ENCODE data around the gene TANGO6.
"Not testable (repeated sequence)": the region's sequence is repeated elsewhere in the genome, so short reads cannot be mapped to it uniquely, and the experiment has no call there.

The TANGO6 gene

DNA sequence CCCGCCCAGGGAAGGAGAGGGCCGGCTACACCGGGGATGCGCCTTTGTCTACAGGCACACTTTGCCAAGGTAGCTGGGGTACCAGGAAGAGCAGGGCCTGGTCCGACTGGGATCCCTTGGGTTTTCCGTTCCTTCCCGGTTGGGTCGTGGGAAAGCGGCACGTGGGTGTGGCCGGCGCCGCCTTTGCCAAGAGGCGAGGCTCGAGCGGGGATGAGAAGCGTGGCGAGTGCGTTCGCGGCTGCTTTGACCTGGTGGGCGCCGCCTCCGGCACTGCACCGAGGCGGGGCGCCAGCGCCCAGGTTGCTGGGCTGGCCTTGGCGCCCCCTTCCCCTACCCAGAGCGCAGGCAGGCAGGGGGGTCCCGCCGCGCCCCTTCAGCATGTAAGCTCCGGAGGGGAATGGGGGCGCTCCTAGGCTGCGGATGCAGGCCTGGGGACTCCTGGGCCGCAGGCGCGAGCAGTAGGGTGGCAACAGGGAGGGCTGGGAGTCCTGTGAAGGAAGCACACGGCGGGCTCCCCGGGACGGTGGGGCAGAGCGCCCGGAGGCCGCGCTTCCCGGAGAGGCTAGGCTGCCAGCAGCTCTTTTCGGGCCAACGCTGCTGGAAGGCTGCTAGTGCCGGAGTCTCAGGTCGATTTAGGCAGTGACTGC lies 264.1 kb downstream of the TANGO6 start:
- no peak for DNase-seq

- DNase-seq = no peak
Measured at GRCh38 chr16:69108064-69108904, 265.0 kb downstream of the TANGO6 start.

GRCh38 chr16:69108905-69109252 lies 265.5 kb downstream of the TANGO6 start:
- DNase-seq = no peak

GRCh38 chr16:69109486-69110270 lies 266.3 kb downstream of the TANGO6 start:
- DNase-seq = no peak

- no peak for DNase-seq
Measured at GRCh38 chr16:69110406-69110805, 267.1 kb downstream of the TANGO6 start.

DNA sequence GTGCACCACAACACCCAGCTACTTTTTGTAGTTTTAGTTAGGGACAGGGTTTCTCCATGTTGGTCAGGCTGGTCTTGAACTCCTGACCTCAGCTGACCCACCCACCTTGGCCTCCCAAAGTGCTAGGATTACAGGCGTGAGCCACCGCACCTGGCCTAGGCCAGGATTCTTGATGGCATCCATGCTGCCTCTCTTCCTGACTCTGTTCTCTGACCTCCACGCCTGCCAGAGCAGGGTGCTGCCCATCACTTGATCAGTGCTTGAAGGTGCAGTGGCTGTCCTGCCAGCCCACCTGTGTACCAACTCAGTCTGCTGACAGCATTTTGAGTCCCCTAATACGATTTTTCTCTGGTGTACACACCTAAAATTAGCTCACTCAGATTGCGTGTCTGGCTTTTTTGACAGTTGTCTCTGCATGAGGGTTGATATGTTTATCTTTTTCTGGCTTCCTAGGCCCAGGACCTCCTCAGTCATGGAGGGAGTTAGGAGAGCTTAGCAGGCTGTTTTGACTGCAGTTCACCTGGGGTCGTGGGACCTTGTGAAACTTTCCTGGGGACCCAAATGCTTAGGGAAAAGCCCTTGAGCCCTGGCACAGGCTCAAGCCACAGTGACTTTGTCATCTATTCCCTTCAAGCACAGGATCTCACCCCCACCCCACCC lies 268.0 kb downstream of the TANGO6 start:
- DNase-seq = no peak

- no peak for DNase-seq
Measured at GRCh38 chr16:69111876-69112230, 268.5 kb downstream of the TANGO6 start.

- DNase-seq = no peak
Measured at GRCh38 chr16:69112285-69113129, 269.2 kb downstream of the TANGO6 start.

GRCh38 chr16:69113216-69113615 lies 269.9 kb downstream of the TANGO6 start:
- DNase-seq = no peak

GRCh38 chr16:69114346-69114975 lies 271.1 kb downstream of the TANGO6 start:
- DNase-seq = no peak

GRCh38 chr16:69114976-69115355 lies 271.6 kb downstream of the TANGO6 start:
- no peak for DNase-seq

GRCh38 chr16:69115361-69115760 lies 272.0 kb downstream of the TANGO6 start:
- DNase-seq = no peak

DNA sequence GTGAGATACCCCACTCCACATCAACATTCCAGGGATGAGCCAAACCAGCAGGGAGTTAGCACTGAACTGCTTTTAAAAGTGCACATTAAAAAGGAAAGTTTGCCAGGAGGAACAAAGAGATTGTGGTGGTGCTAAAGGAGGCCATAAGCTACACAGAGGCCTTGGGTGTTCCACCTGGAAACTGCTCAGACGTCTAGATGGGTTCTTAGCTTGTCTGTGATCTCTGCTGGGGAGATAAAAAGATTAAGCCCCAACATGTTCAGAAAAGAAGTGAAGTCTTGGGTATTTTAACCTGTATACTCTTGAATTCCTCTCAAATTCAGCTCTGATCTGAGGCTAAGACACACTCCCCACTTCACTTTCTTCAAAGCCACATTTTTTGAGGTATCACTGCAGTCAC lies 272.5 kb downstream of the TANGO6 start:
- no peak for DNase-seq

DNA sequence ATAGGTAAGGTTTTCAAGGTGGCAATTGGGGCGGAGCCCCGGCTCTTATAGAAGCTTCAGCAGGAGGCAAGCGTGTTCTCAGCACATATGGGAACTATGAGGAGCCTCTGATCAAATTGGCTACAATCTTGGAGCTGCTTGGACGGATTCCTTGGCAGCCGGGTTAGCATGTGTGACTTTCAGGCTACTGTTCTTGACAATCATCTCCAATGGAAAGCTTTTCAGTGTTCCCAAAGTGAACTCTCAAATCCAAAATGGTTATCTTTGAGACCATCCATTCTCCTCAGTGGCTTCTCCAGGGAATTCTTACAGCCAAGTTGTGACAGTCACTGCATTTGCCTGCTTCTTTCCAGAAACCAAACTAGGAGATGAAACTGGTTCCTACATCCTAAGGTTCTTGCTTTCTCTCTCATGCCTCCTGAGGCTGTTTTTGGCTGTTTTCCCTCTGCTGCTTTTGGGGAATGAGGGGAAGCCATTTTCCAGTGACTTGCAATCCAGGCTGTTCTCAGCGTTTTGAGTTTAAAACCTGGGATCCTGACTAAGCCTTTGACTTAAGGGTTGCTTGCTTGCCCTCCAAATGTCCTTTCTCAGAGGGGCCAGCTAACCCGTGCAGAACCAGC lies 273.0 kb downstream of the TANGO6 start:
- no peak for DNase-seq

DNA sequence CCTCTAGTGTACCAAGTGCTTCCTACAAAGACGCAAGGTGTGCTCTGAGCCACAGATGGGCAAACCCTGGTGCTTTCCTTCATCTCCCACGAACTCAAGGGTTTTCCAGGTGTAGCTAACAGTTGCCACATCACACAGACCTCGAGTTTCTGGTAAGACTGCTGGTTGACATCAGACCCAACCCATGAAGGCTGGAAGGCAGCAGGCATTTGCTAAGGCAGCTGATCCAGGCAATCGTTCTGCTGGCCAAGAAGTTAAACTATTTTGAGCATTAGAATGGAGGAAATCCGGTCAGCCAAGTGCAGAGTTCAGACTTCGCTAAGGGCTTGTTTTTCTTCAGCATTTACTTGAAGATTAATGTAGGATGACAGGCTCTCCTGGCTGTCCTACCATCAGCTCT lies 273.6 kb downstream of the TANGO6 start:
- no peak for DNase-seq

DNA sequence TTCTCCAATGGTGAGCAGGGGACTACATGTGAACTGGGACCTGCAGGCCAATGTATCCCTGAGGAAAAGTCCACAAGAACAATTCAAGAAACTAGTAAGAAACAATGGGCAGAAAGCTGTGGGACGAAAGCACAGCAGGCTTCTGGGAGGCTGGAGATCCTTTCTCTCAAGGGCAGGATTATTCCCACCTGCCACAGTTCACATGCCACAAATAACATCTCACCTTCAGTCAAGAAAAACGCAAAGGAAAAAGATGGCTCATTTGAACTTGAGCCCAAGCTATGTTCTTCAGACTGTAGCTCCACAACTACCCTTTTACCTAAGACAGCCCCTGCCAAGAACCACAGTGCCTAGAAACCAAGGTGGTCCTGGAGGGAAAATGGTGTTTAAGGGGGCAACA lies 275.1 kb downstream of the TANGO6 start:
- no peak for DNase-seq

GRCh38 chr16:69118994-69119393 lies 275.7 kb downstream of the TANGO6 start:
- DNase-seq = no peak

DNA sequence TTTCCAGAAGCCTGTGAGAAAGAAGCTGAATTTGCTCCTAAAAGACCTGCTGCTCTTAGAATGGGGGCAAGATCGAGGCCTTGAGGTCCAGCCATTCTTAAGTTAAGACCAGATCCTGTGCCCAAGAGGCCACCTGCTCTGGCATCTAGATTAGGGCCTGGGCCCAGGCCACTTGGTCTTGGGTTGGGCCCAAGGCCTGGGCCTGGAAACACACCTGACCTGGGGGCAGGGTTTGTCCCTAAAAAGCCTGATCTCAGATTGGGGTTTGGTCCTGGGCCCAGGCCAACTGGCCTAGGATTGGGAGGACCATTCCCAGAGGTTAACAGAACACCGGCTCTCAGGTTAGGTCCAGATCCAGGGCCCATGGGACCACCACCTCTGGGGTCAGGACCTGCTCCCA lies 276.2 kb downstream of the TANGO6 start:
- no peak for DNase-seq

GRCh38 chr16:69120096-69120664 lies 276.8 kb downstream of the TANGO6 start:
- no peak for DNase-seq

GRCh38 chr16:69123910-69124309 lies 280.6 kb downstream of the TANGO6 start:
- no peak for DNase-seq

DNA sequence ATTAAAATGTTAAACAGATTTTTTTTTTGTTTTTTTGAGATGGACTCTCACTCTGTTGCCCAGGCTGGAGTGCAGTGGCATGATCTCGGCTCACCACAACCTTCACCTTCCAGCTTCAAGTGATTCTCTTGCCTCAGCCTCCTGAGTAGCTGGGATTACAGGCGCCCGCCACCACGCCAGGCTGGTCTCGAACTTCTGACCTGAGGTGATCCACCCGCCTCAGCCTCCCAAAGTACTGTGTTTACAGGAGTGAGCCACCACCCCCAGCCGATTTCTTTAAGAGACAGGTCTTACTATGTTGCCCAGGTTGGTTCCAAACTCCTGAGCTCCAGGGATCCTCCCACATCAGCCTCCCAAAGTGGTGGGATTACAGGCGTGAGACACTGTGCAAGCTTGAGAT lies 281.1 kb downstream of the TANGO6 start:
- not testable (repeated sequence) for DNase-seq
